Measurements from ENCODE around the gene SCUBE2.

SCUBE2 gene

GRCh38 chr11:9074338-9075029 lies 16.9 kb downstream of the SCUBE2 start:
- no peak for DNase-seq (ENCODE audit: low read depth)

GRCh38 chr11:9073466-9074225 lies 17.8 kb downstream of the SCUBE2 start:
- DNase-seq (ENCODE audit: low read depth), result no peak

- DNase-seq (ENCODE audit: low read depth), result no peak
Observed at GRCh38 chr11:9072626-9073176, 18.7 kb downstream of the SCUBE2 start.

- no peak for DNase-seq (ENCODE audit: low read depth)
Observed at GRCh38 chr11:9071692-9072091, 19.7 kb downstream of the SCUBE2 start.

- DNase-seq (ENCODE audit: low read depth), result no peak
Observed at GRCh38 chr11:9070749-9071491, 20.5 kb downstream of the SCUBE2 start.

GRCh38 chr11:9069862-9070470 lies 21.4 kb downstream of the SCUBE2 start:
- DNase-seq (ENCODE audit: low read depth), result no peak

GRCh38 chr11:9069256-9069655 lies 22.1 kb downstream of the SCUBE2 start:
- DNase-seq (ENCODE audit: low read depth), result no peak

GRCh38 chr11:9066433-9066925 lies 24.9 kb downstream of the SCUBE2 start:
- DNase-seq (ENCODE audit: low read depth), result no peak

GRCh38 chr11:9065607-9066432 lies 25.6 kb downstream of the SCUBE2 start:
- DNase-seq (ENCODE audit: low read depth), result no peak

GRCh38 chr11:9061807-9062206 lies 29.6 kb downstream of the SCUBE2 start:
- DNase-seq (ENCODE audit: low read depth), result no peak

- no peak for DNase-seq (ENCODE audit: low read depth)
Observed at GRCh38 chr11:9060700-9061111, 30.7 kb downstream of the SCUBE2 start.

GRCh38 chr11:9059406-9059805 lies 32.0 kb downstream of the SCUBE2 start:
- no peak for DNase-seq (ENCODE audit: low read depth)

GRCh38 chr11:9057888-9058287 lies 33.5 kb downstream of the SCUBE2 start:
- DNase-seq (ENCODE audit: low read depth), result no peak

- DNase-seq (ENCODE audit: low read depth), result no peak
Observed at GRCh38 chr11:9057007-9057406, 34.4 kb downstream of the SCUBE2 start.

- no peak for DNase-seq (ENCODE audit: low read depth)
Observed at GRCh38 chr11:9056467-9056866, 34.9 kb downstream of the SCUBE2 start.

- no peak for DNase-seq (ENCODE audit: low read depth)
Observed at GRCh38 chr11:9053316-9054035, 37.9 kb downstream of the SCUBE2 start.

GRCh38 chr11:9052316-9052715 lies 39.1 kb downstream of the SCUBE2 start:
- DNase-seq (ENCODE audit: low read depth), result no peak

GRCh38 chr11:9049959-9050358 lies 41.4 kb downstream of the SCUBE2 start:
- no peak for DNase-seq (ENCODE audit: low read depth)

- no peak for DNase-seq (ENCODE audit: low read depth)
Observed at GRCh38 chr11:9047964-9048523, 43.4 kb downstream of the SCUBE2 start.

- no peak for DNase-seq (ENCODE audit: low read depth)
Observed at GRCh38 chr11:9046481-9046880, 44.9 kb downstream of the SCUBE2 start.
